OCI-LY3 (cell line): ENCODE measurements around the gene NXF3.

Experiments
- H2AFZ ChIP-seq: fragments of 200-600, 300-600 bp; shearing (Covaris generic); 2 replicates; pipeline ENCODE4 v1.6.0; 2014; ENCODE audit warnings: antibody characterized with exemption, low read depth, low read length
- H3K27ac ChIP-seq: fragments of 200-600, 300-600 bp; sonication (generic); 2 replicates; pipeline ENCODE4 v1.5.1; 2014; ENCODE audit warnings: mild to moderate bottlenecking, low read length, moderate library complexity, mixed read lengths
- H3K27me3 ChIP-seq: fragments of 200-600, 300-600 bp; sonication (generic); 2 replicates; pipeline ENCODE4 v1.6.1; 2014; ENCODE audit warnings: low read depth, low read length, mixed read lengths
- H3K36me3 ChIP-seq: fragments of 200-600, 300-600 bp; sonication (generic); replicated peaks from 2 replicates; pipeline ENCODE3; 2014; ENCODE audit warnings: low read depth, low read length, mixed read lengths
- H3K4me1 ChIP-seq: fragments of 300-600, 200-600 bp; sonication (generic); 2 replicates; pipeline ENCODE4 v1.6.1; 2014; ENCODE audit warnings: low read length, mixed read lengths
- H3K4me2 ChIP-seq: fragments of 200-600, 300-600 bp; sonication (generic); 2 replicates; pipeline ENCODE4 v1.6.1; 2014; ENCODE audit warnings: low read length, mixed read lengths
- H3K4me3 ChIP-seq: fragments of 300-600, 200-600 bp; sonication (generic); 2 replicates; pipeline ENCODE4 v1.5.1; 2014; ENCODE audit warnings: antibody characterized with exemption, mild to moderate bottlenecking, low read length, moderate library complexity
- H3K79me2 ChIP-seq: fragments of 300-600, 200-600 bp; shearing (Covaris generic); 2 replicates; pipeline ENCODE4 v1.6.1; 2014; ENCODE audit warnings: mild to moderate bottlenecking, low read length, mixed read lengths
- H3K9ac ChIP-seq: fragments of 300-600, 200-600 bp; shearing (Covaris generic); 2 replicates; pipeline ENCODE4 v1.6.0; 2014; ENCODE audit warnings: mild to moderate bottlenecking, low read length, moderate library complexity
- H3K9me3 ChIP-seq: fragments of 200-600, 300-600 bp; shearing (Covaris generic); 2 replicates; pipeline ENCODE4 v1.6.1; 2014; ENCODE audit warnings: low read length, mixed read lengths; ENCODE audit not compliant: insufficient read depth
- H4K20me1 ChIP-seq: fragments of 200-600, 300-600 bp; sonication (generic); 2 replicates; pipeline ENCODE4 v1.6.1; 2016; ENCODE audit warnings: low read length, mixed read lengths; ENCODE audit not compliant: insufficient read depth
- CTCF ChIP-seq: fragments of 200-600, 300-600 bp; sonication (generic); IDR thresholded peaks from 2 replicates; pipeline ENCODE4 v1.5.1; 2014; ENCODE audit warnings: antibody characterized with exemption, low read length, low read depth
- EZH2phosphoT487 ChIP-seq: fragments of 200-600 bp; shearing (Covaris generic); IDR thresholded peaks from 2 replicates; pipeline ENCODE4 v1.6.1; 2018; ENCODE audit warnings: antibody characterized with exemption, mixed run types, low read depth

The NXF3 gene

GRCh38 chrX:103073467-103073866 lies 19.5 kb downstream of the NXF3 start:
- no peaks in the 10 kb centered on the region for H3K9me3 ChIP-seq
- no peak overlapping the region for H3K9ac ChIP-seq
- TF ChIP-seq EZH2phosphoT487: no peak
- no peak for TF ChIP-seq CTCF
- H2AFZ ChIP-seq: no peak overlapping the region
- no peaks in the 10 kb centered on the region for H3K27me3 ChIP-seq
- H3K27ac ChIP-seq: no peak overlapping the region
- no peak overlapping the region for H3K4me2 ChIP-seq
- no peaks in the 10 kb centered on the region for H3K4me1 ChIP-seq
- no peaks in the 10 kb centered on the region for H3K79me2 ChIP-seq
- no peaks in the 10 kb centered on the region for H3K36me3 ChIP-seq
- H3K4me3 ChIP-seq: no peak overlapping the region
- no peaks in the 10 kb centered on the region for H4K20me1 ChIP-seq

- TF ChIP-seq EZH2phosphoT487 (no peak), CTCF (no peak)
- no peaks in the 10 kb centered on the region for H3K27me3 ChIP-seq
- H3K9me3 ChIP-seq: no peaks in the 10 kb centered on the region
- H3K79me2 ChIP-seq: no peaks in the 10 kb centered on the region
- no peak overlapping the region for H3K4me2 ChIP-seq
- no peak overlapping the region for H3K27ac ChIP-seq
- H4K20me1 ChIP-seq: no peaks in the 10 kb centered on the region
- no peak overlapping the region for H3K9ac ChIP-seq
- H2AFZ ChIP-seq: no peak overlapping the region
- no peak overlapping the region for H3K4me3 ChIP-seq
- no peaks in the 10 kb centered on the region for H3K4me1 ChIP-seq
- no peaks in the 10 kb centered on the region for H3K36me3 ChIP-seq
These were observed 26.3 kb downstream of the NXF3 start for GRCh38 chrX:103066606-103067005.

- Histone ChIP-seq H3K9ac (no peak within 1 kb of the TSS), H3K4me1 (no peaks in the 10 kb centered on the region), H3K79me2 (no peaks in the 10 kb centered on the region), H3K27ac (no peak within 1 kb of the TSS), H4K20me1 (no peaks in the 10 kb centered on the region), H3K27me3 (no peaks in the 10 kb centered on the region), H3K36me3 (no peaks in the 10 kb centered on the region), H3K4me3 (no peak within 1 kb of the TSS), H3K4me2 (no peak within 1 kb of the TSS), H2AFZ (no peak within 1 kb of the TSS), H3K9me3 (no peaks in the 10 kb centered on the region)
- TF ChIP-seq EZH2phosphoT487: no peak
- no peak for TF ChIP-seq CTCF
These were observed 29.0 kb downstream of the NXF3 start, which contains the start of gene BEX1 for GRCh38 chrX:103063918-103064434. BEX1 (minus strand) TSS chrX:103064171; CDS start chrX:103063274, 897 bp downstream.

GRCh38 chrX:103063191-103063845 lies 29.6 kb downstream of the NXF3 start:
- Histone ChIP-seq H3K9ac (no peak overlapping the region), H3K4me1 (no peaks in the 10 kb centered on the region), H4K20me1 (no peaks in the 10 kb centered on the region), H3K4me2 (no peak overlapping the region), H3K79me2 (no peaks in the 10 kb centered on the region), H3K9me3 (no peaks in the 10 kb centered on the region), H3K36me3 (no peaks in the 10 kb centered on the region), H3K27ac (no peak overlapping the region), H3K4me3 (no peak overlapping the region), H2AFZ (no peak overlapping the region), H3K27me3 (no peaks in the 10 kb centered on the region)
- TF ChIP-seq CTCF (no peak), EZH2phosphoT487 (no peak)
